HT1080 (cell line): ENCODE measurements around the gene TTC24. TPM values are rescaled to one million over a fixed set of nuclear protein-coding genes. Genes with fewer than 3 reads are reported as not detected.
"Not testable (repeated sequence)": the region's sequence is repeated elsewhere in the genome, so short reads cannot be mapped to it uniquely, and the experiment has no call there.

Source experiments
- DNase-seq: peaks from one replicate; pipeline ENCODE4 v3.0.0-alpha.2; 2015; ENCODE audit warnings: low read depth
- total RNA-seq: library from RNA; depleted of rRNA; stranded (reverse); fragments of >200 nt; shearing (Covaris generic); gene quantifications from 2 replicates; pipeline ENCODE4 v1.2.3, GENCODE V29; 2014

Gene TTC24
- total RNA-seq, 1 experiment from 2014 or later: not detected

- not testable (repeated sequence) for DNase-seq
Measured at GRCh38 chr1:156607344-156607743, 27.8 kb downstream of the TTC24 start.

GRCh38 chr1:156608036-156608674, 28.6 kb downstream of the TTC24 start:
- peak; percentile 68 for DNase-seq

GRCh38 chr1:156608981-156609380, 29.5 kb downstream of the TTC24 start:
- no peak for DNase-seq

GRCh38 chr1:156610072-156610471, 30.5 kb downstream of the TTC24 start:
- not testable (repeated sequence) for DNase-seq

- no peak for DNase-seq
Measured at GRCh38 chr1:156612666-156613065, 33.1 kb downstream of the TTC24 start.

- no peak for DNase-seq
Measured at GRCh38 chr1:156615946-156616345, 36.4 kb downstream of the TTC24 start.

- no peak for DNase-seq
Measured at GRCh38 chr1:156616463-156616862, 36.9 kb downstream of the TTC24 start.

GRCh38 chr1:156618853-156619581, 39.5 kb downstream of the TTC24 start, which contains the start of gene HAPLN2:
Gene HAPLN2, plus strand, starts transcription at chr1:156619415. Its CDS starts 4,076 bp downstream, at chr1:156623491.
- no peak for DNase-seq

- DNase-seq: no peak
Measured at GRCh38 chr1:156619582-156619955, 40.0 kb downstream of the TTC24 start.

GRCh38 chr1:156622581-156623297, 43.2 kb downstream of the TTC24 start:
- DNase-seq: no peak

GRCh38 chr1:156623946-156624813, 44.7 kb downstream of the TTC24 start:
- DNase-seq: peak; percentile 43

GRCh38 chr1:156624814-156625435, 45.4 kb downstream of the TTC24 start:
- no peak for DNase-seq

- no peak for DNase-seq
Measured at GRCh38 chr1:156625436-156626078, 46.0 kb downstream of the TTC24 start.

- no peak for DNase-seq
Measured at GRCh38 chr1:156626079-156626438, 46.5 kb downstream of the TTC24 start.

- DNase-seq: peak; percentile 55
Measured at GRCh38 chr1:156627313-156627880, 47.9 kb downstream of the TTC24 start.

GRCh38 chr1:156629823-156630449, 50.4 kb downstream of the TTC24 start:
- no peak for DNase-seq

GRCh38 chr1:156631152-156631551, 51.6 kb downstream of the TTC24 start:
- not testable (repeated sequence) for DNase-seq

GRCh38 chr1:156632355-156632754, 52.8 kb downstream of the TTC24 start:
- no peak for DNase-seq
